Neural cell (in vitro differentiated cells): ENCODE data around the gene TACC2.

Experiments used
- EP300 ChIP-seq: fragments of 450-650 bp; conservative IDR thresholded peaks from 2 replicates; pipeline ENCODE4 v1.6.1; 2014; ENCODE audit warnings: antibody characterized with exemption, mild to moderate bottlenecking, moderate library complexity; ENCODE audit not compliant: poor library complexity, severe bottlenecking
- POLR2AphosphoS5 ChIP-seq: IDR thresholded peaks from 2 replicates; pipeline ENCODE4 v1.6.1; 2012
- TF ChIP-seq, protein P1 (sequence below): fragments of 450-650 bp; IDR thresholded peaks from 2 replicates; pipeline ENCODE4 v1.5.1; 2014; ENCODE audit warnings: antibody characterized with exemption, mild to moderate bottlenecking, moderate library complexity; ENCODE audit not compliant: poor library complexity, severe bottlenecking

DNA sequence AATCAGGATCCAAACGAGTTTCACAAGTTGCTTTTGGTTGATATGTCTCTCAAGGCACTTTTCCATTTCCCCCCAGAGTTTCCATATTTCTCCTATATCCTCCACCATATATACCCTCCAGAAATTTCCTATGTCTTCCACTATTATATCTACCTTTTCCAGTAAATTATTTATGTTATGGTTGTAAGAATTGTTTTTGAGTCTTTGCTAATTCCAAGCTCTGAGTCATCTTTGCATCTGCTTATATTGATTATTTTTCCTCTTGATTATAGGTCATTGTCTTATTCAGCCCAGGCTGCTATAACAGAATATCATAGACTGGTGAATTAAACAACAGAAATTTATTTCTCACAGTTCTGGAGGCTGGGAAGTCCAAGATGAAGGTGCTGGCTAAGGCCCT lies 12.7 kb downstream of the TACC2 start:
- TF ChIP-seq, protein P1, sequence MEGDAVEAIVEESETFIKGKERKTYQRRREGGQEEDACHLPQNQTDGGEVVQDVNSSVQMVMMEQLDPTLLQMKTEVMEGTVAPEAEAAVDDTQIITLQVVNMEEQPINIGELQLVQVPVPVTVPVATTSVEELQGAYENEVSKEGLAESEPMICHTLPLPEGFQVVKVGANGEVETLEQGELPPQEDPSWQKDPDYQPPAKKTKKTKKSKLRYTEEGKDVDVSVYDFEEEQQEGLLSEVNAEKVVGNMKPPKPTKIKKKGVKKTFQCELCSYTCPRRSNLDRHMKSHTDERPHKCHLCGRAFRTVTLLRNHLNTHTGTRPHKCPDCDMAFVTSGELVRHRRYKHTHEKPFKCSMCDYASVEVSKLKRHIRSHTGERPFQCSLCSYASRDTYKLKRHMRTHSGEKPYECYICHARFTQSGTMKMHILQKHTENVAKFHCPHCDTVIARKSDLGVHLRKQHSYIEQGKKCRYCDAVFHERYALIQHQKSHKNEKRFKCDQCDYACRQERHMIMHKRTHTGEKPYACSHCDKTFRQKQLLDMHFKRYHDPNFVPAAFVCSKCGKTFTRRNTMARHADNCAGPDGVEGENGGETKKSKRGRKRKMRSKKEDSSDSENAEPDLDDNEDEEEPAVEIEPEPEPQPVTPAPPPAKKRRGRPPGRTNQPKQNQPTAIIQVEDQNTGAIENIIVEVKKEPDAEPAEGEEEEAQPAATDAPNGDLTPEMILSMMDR: no peak
- no peak for TF ChIP-seq POLR2AphosphoS5
- TF ChIP-seq EP300: no peak
